Tibial artery (tissue), 4 donors: ENCODE measurements around the gene TESPA1.
A peak's percentile ranks its signal among the peaks of the same experiment; 100 is the strongest.

Source experiments
- DNase-seq, 2 donors: peaks; one replicate each; pipeline ENCODE4 v3.0.0-alpha.2; 2019
- H3K27ac ChIP-seq, 2 donors: fragments of 200-600 bp; sonication (generic) in 1 of 2; 1 replicate in 1 of 2; 2 replicates in 1 of 2; pipeline ENCODE4 v1.5.1; 2018 to 2019; ENCODE audit warnings: mild to moderate bottlenecking in 1 of 2
- H3K27me3 ChIP-seq, 2 donors: fragments of 200-600 bp; sonication (generic) in 1 of 2; one replicate each; pipeline versions ENCODE4 v1.5.1 to v1.6.0; 2016 to 2019
- H3K36me3 ChIP-seq, 3 donors: fragments of 200-600 bp; sonication (generic) in 2 of 3; one replicate each; pipeline ENCODE4 v1.5.1; 2016 to 2019; ENCODE audit warnings: mild to moderate bottlenecking in 2 of 3
- H3K4me1 ChIP-seq, 4 donors: fragments of 200-600 bp; sonication (generic) in 2 of 4; 1 replicate in 3 of 4; 2 replicates in 1 of 4; pipeline ENCODE4 v1.5.1; 2016 to 2019
- H3K4me3 ChIP-seq, 2 donors: fragments of 200-600 bp; sonication (generic) in 1 of 2; 1 replicate in 1 of 2; 2 replicates in 1 of 2; pipeline ENCODE4 v1.5.1; 2018 to 2019; ENCODE audit warnings: mild to moderate bottlenecking in 2 of 2
- H3K9me3 ChIP-seq, 3 donors: fragments of 200-600 bp; sonication (generic) in 1 of 3; one replicate each; pipeline ENCODE4 v1.5.1; 2016 to 2019
- CTCF ChIP-seq, 2 experiments: fragments of 200-600 bp in 1 of 2; fragments of 450-650 bp in 1 of 2; IDR thresholded peaks; one replicate each; pipeline ENCODE4 v1.5.1; 2017 to 2019; ENCODE audit warnings: antibody characterized with exemption in 2 of 2, mild to moderate bottlenecking in 1 of 2, moderate library complexity in 1 of 2
- intact Hi-C: fragments of 100-400 bp; cut with DNase I; formaldehyde crosslinking; loops from one replicate; pipeline ENCODE4 v1.15.0; 2023; ENCODE audit warnings: low total_unique reads

The TESPA1 gene

GRCh38 chr12:54984658-54985376 is at the start of gene TESPA1:
Gene TESPA1 (minus strand): TSS chr12:54984762. CDS start chr12:54974562, 10,200 bp downstream.
- no peaks in the 10 kb centered on the region for H3K9me3 ChIP-seq
- H3K27me3 ChIP-seq = no peaks in the 10 kb centered on the region
- TF ChIP-seq CTCF (IDR thresholded peaks at IDR 0.05) = no peak
- H3K27ac ChIP-seq = no peak within 1 kb of the TSS
- H3K4me3 ChIP-seq = no peak within 1 kb of the TSS
- no peaks in the 10 kb centered on the region for H3K36me3 ChIP-seq
- peak; percentile 52 to 70 for DNase-seq
- no peaks in the 10 kb centered on the region for H3K4me1 ChIP-seq
- intact Hi-C loops = no loop called here

GRCh38 chr12:55034218-55034617 is 49.7 kb upstream of the TESPA1 start:
- DNase-seq = no peak
- Histone ChIP-seq H3K4me1 (no peaks in the 10 kb centered on the region), H3K27ac (no peak overlapping the region), H3K27me3 (no peaks in the 10 kb centered on the region), H3K4me3 (no peak overlapping the region), H3K9me3 (no peaks in the 10 kb centered on the region), H3K36me3 (no peaks in the 10 kb centered on the region)
- intact Hi-C loops = no loop called here
- no peak for TF ChIP-seq CTCF (IDR thresholded peaks at IDR 0.05)

GRCh38 chr12:55025508-55025907 is 40.9 kb upstream of the TESPA1 start:
- Histone ChIP-seq H3K27ac (no peak overlapping the region), H3K4me1 (no peaks in the 10 kb centered on the region), H3K36me3 (no peaks in the 10 kb centered on the region), H3K4me3 (no peak overlapping the region), H3K9me3 (no peaks in the 10 kb centered on the region), H3K27me3 (peaks cover 0 to 6% of the 10 kb centered on the region in 2 donors)
- no peak for DNase-seq
- no peak for TF ChIP-seq CTCF (IDR thresholded peaks at IDR 0.05)
- intact Hi-C loops = no loop called here

- Histone ChIP-seq H3K36me3 (no peaks in the 10 kb centered on the region), H3K27me3 (peaks cover 0 to 6% of the 10 kb centered on the region in 2 donors), H3K4me3 (no peak overlapping the region), H3K4me1 (no peaks in the 10 kb centered on the region), H3K27ac (no peak overlapping the region), H3K9me3 (no peaks in the 10 kb centered on the region)
- no peak for TF ChIP-seq CTCF (IDR thresholded peaks at IDR 0.05)
- intact Hi-C loops = no loop called here
- no peak for DNase-seq
Measured at GRCh38 chr12:55024575-55024974, 40.0 kb upstream of the TESPA1 start.

- H3K4me3 ChIP-seq = no peak within 1 kb of the TSS
- no peak for TF ChIP-seq CTCF (IDR thresholded peaks at IDR 0.05)
- H3K4me1 ChIP-seq = no peaks in the 10 kb centered on the region
- no peak for DNase-seq
- no peaks in the 10 kb centered on the region for H3K9me3 ChIP-seq
- H3K27ac ChIP-seq = no peak within 1 kb of the TSS
- peaks cover 0 to 12% of the 10 kb centered on the region in 2 donors for H3K27me3 ChIP-seq
- H3K36me3 ChIP-seq = no peaks in the 10 kb centered on the region
- intact Hi-C loops = no loop called here
Measured at GRCh38 chr12:55019784-55020183, 35.2 kb upstream of the TESPA1 start, which contains the start of gene NEUROD4. Gene NEUROD4 (plus strand): TSS chr12:55019974. CDS start chr12:55026440, 6,466 bp downstream.
